Mucosa of descending colon (tissue), 3 donors: ENCODE data around the gene GOLT1B. TPM values are rescaled to one million over a fixed set of nuclear protein-coding genes. Genes with fewer than 3 reads are reported as not detected.

Experiments
- ATAC-seq: fragments of 200-7000 bp; cut with Tn5 transposase; one replicate; pipeline ENCODE4 v1.9.1; 2020; ENCODE audit warnings: mild to moderate bottlenecking, moderate library complexity
- DNase-seq, 3 donors: peaks; one replicate each; pipeline ENCODE4 v3.0.0-alpha.2; 2020
- H3K36me3 ChIP-seq: fragments of 200-600 bp; one replicate; pipeline ENCODE4 v1.8.0; 2021; ENCODE audit warnings: low read depth, mild to moderate bottlenecking
- H3K4me1 ChIP-seq: fragments of 200-600 bp; one replicate; pipeline ENCODE4 v1.8.0; 2021; ENCODE audit warnings: low read depth, mild to moderate bottlenecking
- H3K4me3 ChIP-seq: fragments of 200-600 bp; one replicate; pipeline ENCODE4 v1.8.0; 2021; ENCODE audit warnings: mild to moderate bottlenecking
- H3K9me3 ChIP-seq: fragments of 200-600 bp; one replicate; pipeline ENCODE4 v1.8.0; 2021; ENCODE audit warnings: mild to moderate bottlenecking
- intact Hi-C, 2 donors: fragments of 100-400 bp; cut with DNase I in 1 of 2; cut with micrococcal nuclease in 1 of 2; formaldehyde crosslinking; loops; one replicate each; pipeline versions ENCODE4 v1.11.0 to v1.11.1; 2022; cut with DNase I, micrococcal nuclease
- total RNA-seq, 3 donors: library from RNA; stranded (reverse); fragmentation: NEBNext Ultra II Directional in 2 of 3; extraction: Animal tissue kit (Norgen Biotek cat#: 25700) in 2 of 3; gene quantifications; one replicate each; pipeline versions ENCODE4 v1.2.1 to v1.2.4, GENCODE V29; 2021 to 2023
- TF ChIP-seq, protein P1 (sequence below): fragments of 200-600 bp; IDR thresholded peaks from one replicate; pipeline ENCODE4 v1.8.0; 2022; ENCODE audit warnings: antibody characterized with exemption, mild to moderate bottlenecking
- donor health status: DM: no; HTN: no; CAD: no; lungs with moderate emphysema.
- donor health status: DM: no; HTN: no; CAD: no.
- donor health status: DM: no; HTN: yes; CAD: no.

Gene GOLT1B
- total RNA-seq, 3 donors from 2014 or later: 15.4 to 22.0 (median 21.5) TPM

DNA sequence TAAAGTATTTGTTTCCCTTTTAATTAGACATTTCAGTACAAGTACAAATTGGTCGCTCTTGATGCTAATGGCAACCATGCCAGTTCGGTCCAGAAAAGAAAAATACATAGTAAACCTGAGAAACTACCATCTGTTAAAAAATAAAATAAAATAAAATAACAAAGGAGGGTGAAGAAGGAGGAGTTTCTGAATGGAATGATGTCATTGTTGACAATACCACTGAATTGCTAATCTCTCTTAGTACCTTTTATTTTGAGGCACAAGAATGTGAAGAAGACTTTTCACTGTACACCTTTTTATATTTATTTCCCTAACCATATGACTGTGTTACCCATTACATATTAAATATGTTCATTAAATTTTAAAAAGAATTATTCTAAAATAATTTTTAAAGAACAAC, 44.0 kb downstream of the GOLT1B start:
- H3K36me3 ChIP-seq: no peaks in the 10 kb centered on the region
- ATAC-seq (no peak), DNase-seq (no peak)
- TF ChIP-seq, protein P1, sequence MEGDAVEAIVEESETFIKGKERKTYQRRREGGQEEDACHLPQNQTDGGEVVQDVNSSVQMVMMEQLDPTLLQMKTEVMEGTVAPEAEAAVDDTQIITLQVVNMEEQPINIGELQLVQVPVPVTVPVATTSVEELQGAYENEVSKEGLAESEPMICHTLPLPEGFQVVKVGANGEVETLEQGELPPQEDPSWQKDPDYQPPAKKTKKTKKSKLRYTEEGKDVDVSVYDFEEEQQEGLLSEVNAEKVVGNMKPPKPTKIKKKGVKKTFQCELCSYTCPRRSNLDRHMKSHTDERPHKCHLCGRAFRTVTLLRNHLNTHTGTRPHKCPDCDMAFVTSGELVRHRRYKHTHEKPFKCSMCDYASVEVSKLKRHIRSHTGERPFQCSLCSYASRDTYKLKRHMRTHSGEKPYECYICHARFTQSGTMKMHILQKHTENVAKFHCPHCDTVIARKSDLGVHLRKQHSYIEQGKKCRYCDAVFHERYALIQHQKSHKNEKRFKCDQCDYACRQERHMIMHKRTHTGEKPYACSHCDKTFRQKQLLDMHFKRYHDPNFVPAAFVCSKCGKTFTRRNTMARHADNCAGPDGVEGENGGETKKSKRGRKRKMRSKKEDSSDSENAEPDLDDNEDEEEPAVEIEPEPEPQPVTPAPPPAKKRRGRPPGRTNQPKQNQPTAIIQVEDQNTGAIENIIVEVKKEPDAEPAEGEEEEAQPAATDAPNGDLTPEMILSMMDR: no peak
- no peak overlapping the region for H3K4me3 ChIP-seq
- H3K4me1 ChIP-seq: no peaks in the 10 kb centered on the region
- no peaks in the 10 kb centered on the region for H3K9me3 ChIP-seq
- intact Hi-C loops: no loop called here

DNA sequence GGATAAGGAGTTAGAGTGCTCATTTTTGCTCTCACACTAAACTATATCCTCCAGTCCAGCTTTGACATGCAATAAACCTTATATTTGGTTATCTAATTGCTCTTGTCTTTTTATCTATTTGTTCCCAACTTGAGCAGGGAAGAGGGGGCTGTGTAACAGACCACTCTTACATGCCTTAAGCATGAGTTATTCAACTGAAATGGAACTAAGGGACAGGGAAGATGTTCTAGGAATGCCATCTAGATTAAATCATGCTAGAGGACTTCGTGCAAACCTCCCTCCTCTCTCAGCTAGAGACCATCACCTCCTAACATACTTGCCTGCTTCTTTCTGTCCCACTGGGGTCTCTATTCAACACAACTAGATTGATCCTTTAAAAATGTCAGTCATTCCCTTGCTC, 45.1 kb downstream of the GOLT1B start:
- ATAC-seq (no peak), DNase-seq (no peak)
- Histone ChIP-seq H3K4me1 (no peaks in the 10 kb centered on the region), H3K9me3 (no peaks in the 10 kb centered on the region), H3K36me3 (no peaks in the 10 kb centered on the region), H3K4me3 (no peak overlapping the region)
- intact Hi-C loops: no loop called here
- TF ChIP-seq, protein P1: no peak

DNA sequence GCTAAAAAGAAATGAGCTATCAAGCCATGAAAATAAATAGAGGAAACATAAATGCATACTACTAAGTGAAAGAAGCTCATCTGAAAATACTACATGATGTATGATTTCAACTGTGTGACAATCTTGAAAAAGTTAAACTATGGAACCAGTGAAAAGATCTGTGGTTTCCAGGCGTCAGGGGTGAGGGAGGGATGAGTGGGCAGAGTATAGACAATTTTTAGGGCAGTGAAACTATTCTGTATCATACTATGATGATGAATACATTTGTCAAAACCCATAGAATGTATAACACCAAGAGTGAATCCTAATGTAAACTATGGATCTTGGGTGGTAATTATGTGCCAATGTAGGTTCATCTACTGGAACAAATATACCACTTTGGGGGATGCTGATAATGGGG, 45.8 kb downstream of the GOLT1B start:
- DNase-seq (no peak), ATAC-seq (no peak)
- intact Hi-C loops: no loop called here
- H3K4me1 ChIP-seq: no peaks in the 10 kb centered on the region
- TF ChIP-seq, protein P1: no peak
- no peaks in the 10 kb centered on the region for H3K36me3 ChIP-seq
- no peak overlapping the region for H3K4me3 ChIP-seq
- no peaks in the 10 kb centered on the region for H3K9me3 ChIP-seq

DNA sequence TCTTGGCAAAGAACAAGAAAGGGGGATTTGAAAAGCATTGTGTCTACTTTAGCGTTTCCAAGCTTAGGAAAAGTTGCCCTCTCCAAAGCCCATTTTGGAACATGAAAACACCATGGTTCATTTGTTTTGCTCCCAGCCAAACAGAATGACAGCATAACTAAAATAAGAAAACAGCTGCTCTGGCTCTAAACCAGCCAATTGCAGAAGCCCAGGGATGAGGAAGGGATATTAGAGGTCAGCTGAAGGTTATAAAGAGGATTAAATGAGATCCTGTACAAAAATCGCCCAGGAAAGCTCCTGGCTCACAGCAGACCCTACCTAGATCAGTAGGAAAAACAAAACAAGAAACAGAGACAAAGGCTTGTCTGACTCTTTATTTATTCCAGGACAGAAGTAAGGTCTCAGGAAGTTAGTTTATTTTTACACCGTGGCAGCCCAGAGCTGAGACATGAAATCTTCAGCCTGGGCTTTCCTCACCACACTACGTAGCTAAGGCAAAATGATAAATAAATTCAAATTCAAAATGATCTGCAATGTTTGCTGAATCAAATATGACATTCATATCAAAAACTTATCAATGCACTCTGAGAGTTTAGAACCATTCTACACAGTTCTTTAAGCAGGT, 50.4 kb downstream of the GOLT1B start:
- Histone ChIP-seq H3K9me3 (no peaks in the 10 kb centered on the region), H3K36me3 (no peaks in the 10 kb centered on the region), H3K4me3 (no peak overlapping the region), H3K4me1 (no peaks in the 10 kb centered on the region)
- ATAC-seq (no peak), DNase-seq (no peak)
- intact Hi-C loops: no loop called here
- TF ChIP-seq, protein P1: no peak

DNA sequence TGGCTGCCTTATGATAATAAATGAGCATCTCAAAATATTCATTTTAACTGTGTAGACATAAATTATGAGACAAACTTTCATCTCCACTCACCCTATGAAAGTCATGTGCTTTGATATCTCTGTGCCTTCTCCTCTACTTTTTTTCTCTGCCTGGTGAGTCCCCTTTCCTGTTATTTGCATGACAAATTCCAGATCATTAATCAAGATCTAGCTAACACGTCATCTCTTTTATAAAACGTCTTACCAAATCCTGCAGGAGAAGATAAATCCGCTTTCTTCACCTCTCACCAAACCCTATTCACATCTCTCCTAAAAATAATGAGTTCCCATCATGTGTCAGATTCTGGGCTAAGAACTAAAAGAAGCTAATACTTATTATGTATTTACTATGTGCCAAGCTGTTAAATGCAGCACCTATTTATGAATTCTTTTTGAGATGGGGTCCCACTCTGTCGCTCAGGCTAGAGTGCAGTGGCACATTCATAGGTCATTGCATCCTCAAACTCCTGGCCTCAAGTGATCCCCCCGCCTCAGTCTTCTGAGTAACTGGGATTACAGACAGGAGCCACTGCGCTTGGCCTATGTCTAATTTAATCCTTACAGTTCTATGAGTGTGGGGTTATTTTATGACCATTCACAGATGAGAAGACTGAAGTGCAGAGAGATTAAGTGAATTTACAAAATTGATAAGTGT, 51.2 kb downstream of the GOLT1B start:
- H3K4me3 ChIP-seq: no peak overlapping the region
- no peaks in the 10 kb centered on the region for H3K4me1 ChIP-seq
- TF ChIP-seq, protein P1: no peak
- H3K36me3 ChIP-seq: no peaks in the 10 kb centered on the region
- no peaks in the 10 kb centered on the region for H3K9me3 ChIP-seq
- DNase-seq (no peak), ATAC-seq (no peak)
- intact Hi-C loops: no loop called here
